Vagina (tissue), 2 donors: ENCODE measurements around the gene QKI. TPM values are rescaled to one million over a fixed set of nuclear protein-coding genes. Genes with fewer than 3 reads are reported as not detected.

Experiments
- DNase-seq, 2 donors: peaks; one replicate each; pipeline ENCODE4 v3.0.0-alpha.2; 2017; ENCODE audit errors: extremely low spot score in 2 of 2
- H3K27ac ChIP-seq: fragments of 200-600 bp; sonication (generic); one replicate; pipeline ENCODE4 v1.5.1; 2019
- H3K27me3 ChIP-seq: fragments of 200-600 bp; sonication (generic); one replicate; pipeline ENCODE4 v1.5.1; 2019
- H3K36me3 ChIP-seq, 2 donors: fragments of 200-600 bp; sonication (generic); one replicate each; pipeline ENCODE4 v1.5.1; 2017 to 2019
- H3K4me1 ChIP-seq: fragments of 200-600 bp; sonication (generic); one replicate; pipeline ENCODE4 v1.5.1; 2019
- H3K4me3 ChIP-seq, 2 donors: fragments of 200-600 bp; sonication (generic); 1 replicate in 1 of 2; 2 replicates in 1 of 2; pipeline ENCODE4 v1.5.1; 2016 to 2019
- H3K9me3 ChIP-seq: fragments of 200-600 bp; sonication (generic); one replicate; pipeline ENCODE4 v1.5.1; 2019
- POLR2A ChIP-seq, 2 donors: fragments of 450-650 bp; IDR thresholded peaks; one replicate each; pipeline ENCODE4 v1.6.1; 2017; ENCODE audit warnings: antibody characterized with exemption in 2 of 2, mild to moderate bottlenecking in 2 of 2, moderate library complexity in 2 of 2
- POLR2AphosphoS5 ChIP-seq, 2 donors: sonication (generic); formaldehyde crosslinking; IDR thresholded peaks; one replicate each; pipeline ENCODE4 v1.9.0; 2017; ENCODE audit warnings: antibody characterized with exemption in 2 of 2, mild to moderate bottlenecking in 2 of 2, low read depth in 1 of 2; ENCODE audit not compliant: insufficient read depth in 1 of 2
- intact Hi-C: fragments of 100-400 bp; cut with DNase I; formaldehyde crosslinking; loops from one replicate; pipeline ENCODE4 v1.15.1; 2023
- total RNA-seq: library from RNA; depleted of rRNA; stranded (reverse); fragments of >200 nt; gene quantifications from one replicate; pipeline ENCODE4 v1.2.3, GENCODE V29; 2016
- TF ChIP-seq, protein P1 (sequence below), 3 experiments: fragments of 450-650 bp in 2 of 3; fragments of 200-600 bp in 1 of 3; sonication (generic) in 1 of 3; IDR thresholded peaks; one replicate each; pipeline ENCODE4 v1.5.1; 2017 to 2019; ENCODE audit warnings: antibody characterized with exemption in 3 of 3, mild to moderate bottlenecking in 2 of 3, moderate library complexity in 2 of 3

QKI gene
- total RNA-seq, 1 donor from 2014 or later: 142 TPM

DNA sequence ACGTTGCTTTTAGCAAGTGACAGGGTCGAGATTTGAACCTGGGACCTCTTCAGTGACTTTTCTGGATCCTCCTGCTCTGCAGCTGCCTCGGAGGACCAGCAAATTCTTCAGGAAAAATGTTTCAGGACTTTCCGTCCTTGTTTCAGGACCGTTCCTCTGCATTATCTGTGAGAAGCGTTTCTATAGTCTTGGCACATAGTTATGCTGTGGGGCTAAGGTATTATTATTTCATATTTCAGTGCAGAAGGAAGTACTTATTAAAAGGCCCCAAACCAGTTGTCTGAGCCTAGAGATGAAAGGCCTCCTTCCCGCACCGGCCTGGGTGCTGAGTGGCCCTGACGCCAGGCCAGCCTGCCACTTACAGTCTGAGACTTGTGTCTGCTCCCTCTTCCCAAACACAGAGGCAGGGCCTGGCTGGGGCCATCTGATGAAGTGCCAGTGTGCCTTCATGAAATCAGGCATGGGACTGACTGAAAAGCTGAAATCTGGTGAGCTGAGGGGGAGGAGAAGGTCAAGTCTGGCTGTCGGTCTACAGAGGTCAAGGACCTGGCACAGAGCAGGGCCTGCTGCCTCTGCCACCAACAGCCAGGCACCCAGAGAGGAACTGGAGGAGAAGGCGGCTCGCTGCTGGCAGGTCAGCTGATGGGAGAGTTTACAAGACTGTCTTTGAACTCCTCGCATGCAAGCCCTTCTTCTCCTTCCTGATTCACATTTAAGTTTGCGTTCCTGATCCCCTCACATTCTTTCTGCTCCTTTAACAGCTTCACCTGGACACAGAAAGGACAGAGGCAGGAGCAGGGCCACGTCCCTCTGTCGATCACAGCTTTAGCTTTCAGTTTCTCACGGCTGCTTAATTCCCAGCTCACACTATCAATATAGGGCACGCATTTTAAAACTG lies 8.9 kb upstream of the QKI start:
- TF ChIP-seq, protein P1, sequence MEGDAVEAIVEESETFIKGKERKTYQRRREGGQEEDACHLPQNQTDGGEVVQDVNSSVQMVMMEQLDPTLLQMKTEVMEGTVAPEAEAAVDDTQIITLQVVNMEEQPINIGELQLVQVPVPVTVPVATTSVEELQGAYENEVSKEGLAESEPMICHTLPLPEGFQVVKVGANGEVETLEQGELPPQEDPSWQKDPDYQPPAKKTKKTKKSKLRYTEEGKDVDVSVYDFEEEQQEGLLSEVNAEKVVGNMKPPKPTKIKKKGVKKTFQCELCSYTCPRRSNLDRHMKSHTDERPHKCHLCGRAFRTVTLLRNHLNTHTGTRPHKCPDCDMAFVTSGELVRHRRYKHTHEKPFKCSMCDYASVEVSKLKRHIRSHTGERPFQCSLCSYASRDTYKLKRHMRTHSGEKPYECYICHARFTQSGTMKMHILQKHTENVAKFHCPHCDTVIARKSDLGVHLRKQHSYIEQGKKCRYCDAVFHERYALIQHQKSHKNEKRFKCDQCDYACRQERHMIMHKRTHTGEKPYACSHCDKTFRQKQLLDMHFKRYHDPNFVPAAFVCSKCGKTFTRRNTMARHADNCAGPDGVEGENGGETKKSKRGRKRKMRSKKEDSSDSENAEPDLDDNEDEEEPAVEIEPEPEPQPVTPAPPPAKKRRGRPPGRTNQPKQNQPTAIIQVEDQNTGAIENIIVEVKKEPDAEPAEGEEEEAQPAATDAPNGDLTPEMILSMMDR (IDR thresholded peaks at IDR 0.05): no peak
- TF ChIP-seq POLR2AphosphoS5 (IDR thresholded peaks at IDR 0.05; ENCODE audit: insufficient read depth in 1 of 2, low read depth in 1 of 2) (peak in 1 of 2 donors; percentile 56), POLR2A (IDR thresholded peaks at IDR 0.05) (no peak)
- no peak for DNase-seq
- H3K9me3 ChIP-seq: no peaks in the 10 kb centered on the region
- H3K4me3 ChIP-seq: peak overlapping the region; percentile 27 to 42
- H3K4me1 ChIP-seq: peaks cover 13% of the 10 kb centered on the region
- H3K27ac ChIP-seq: peak overlapping the region; percentile 71
- intact Hi-C loops: no loop called here
- no peaks in the 10 kb centered on the region for H3K36me3 ChIP-seq
- H3K27me3 ChIP-seq: no peaks in the 10 kb centered on the region

DNA sequence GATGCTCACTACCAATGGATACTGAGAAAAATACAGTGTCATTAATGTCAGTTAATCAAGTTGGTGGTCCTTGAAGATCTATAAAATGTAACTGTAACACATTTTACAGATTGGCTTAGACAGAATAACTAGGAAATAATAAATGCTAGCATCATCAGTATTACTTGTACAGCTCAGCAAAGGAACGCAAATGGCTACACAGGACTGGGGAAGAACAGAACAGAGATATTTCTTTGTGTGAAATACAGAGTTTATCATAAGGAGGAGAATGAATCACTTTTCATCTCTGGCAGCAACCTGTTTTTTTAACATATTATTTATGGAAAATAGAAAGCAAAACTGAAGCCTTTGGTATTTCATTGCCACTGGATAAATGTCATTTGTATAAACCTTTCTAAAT lies 8.2 kb upstream of the QKI start:
- intact Hi-C loops: no loop called here

GRCh38 chr6:163406830-163407229 lies 7.7 kb upstream of the QKI start:
- DNase-seq: no peak
- H3K27ac ChIP-seq: peak overlapping the region; percentile 71
- TF ChIP-seq POLR2A (IDR thresholded peaks at IDR 0.05): no peak
- no peak for TF ChIP-seq POLR2AphosphoS5 (IDR thresholded peaks at IDR 0.05; ENCODE audit: insufficient read depth in 1 of 2, low read depth in 1 of 2)
- TF ChIP-seq, protein P1 (IDR thresholded peaks at IDR 0.05): no peak

More for the DNA sequence above, 8.2 kb upstream of the QKI start:
- no peak for DNase-seq
- Histone ChIP-seq H3K9me3 (no peaks in the 10 kb centered on the region), H3K36me3 (no peaks in the 10 kb centered on the region), H3K27ac (peak overlapping the region; percentile 71), H3K4me1 (peaks cover 13% of the 10 kb centered on the region), H3K27me3 (no peaks in the 10 kb centered on the region), H3K4me3 (peak overlapping the region; percentile 27 to 42)
- TF ChIP-seq, protein P1 (IDR thresholded peaks at IDR 0.05): no peak
- TF ChIP-seq POLR2A (IDR thresholded peaks at IDR 0.05): no peak
- no peak for TF ChIP-seq POLR2AphosphoS5 (IDR thresholded peaks at IDR 0.05; ENCODE audit: insufficient read depth in 1 of 2, low read depth in 1 of 2)

GRCh38 chr6:163408352-163408991 lies 6.0 kb upstream of the QKI start:
- no peak for TF ChIP-seq POLR2A (IDR thresholded peaks at IDR 0.05)
- no peak for TF ChIP-seq POLR2AphosphoS5 (IDR thresholded peaks at IDR 0.05; ENCODE audit: insufficient read depth in 1 of 2, low read depth in 1 of 2)
- TF ChIP-seq, protein P1 (IDR thresholded peaks at IDR 0.05): no peak
- H3K4me3 ChIP-seq: no peak overlapping the region
- H3K4me1 ChIP-seq: peaks cover 25% of the 10 kb centered on the region
- H3K9me3 ChIP-seq: no peaks in the 10 kb centered on the region
- H3K27me3 ChIP-seq: no peaks in the 10 kb centered on the region
- no peaks in the 10 kb centered on the region for H3K36me3 ChIP-seq
- H3K27ac ChIP-seq: no peak overlapping the region
- no peak for DNase-seq
- intact Hi-C loops: no loop called here

More at GRCh38 chr6:163406830-163407229, 7.7 kb upstream of the QKI start:
- no peak overlapping the region for H3K4me3 ChIP-seq
- peaks cover 13% of the 10 kb centered on the region for H3K4me1 ChIP-seq
- H3K27me3 ChIP-seq: no peaks in the 10 kb centered on the region
- no peaks in the 10 kb centered on the region for H3K9me3 ChIP-seq
- H3K36me3 ChIP-seq: no peaks in the 10 kb centered on the region
- intact Hi-C loops: no loop called here
